H9 (cell line): ENCODE measurements around the gene BMP2K. TPM values are rescaled to one million over a fixed set of nuclear protein-coding genes. Genes with fewer than 3 reads are reported as not detected.

ENCODE experiments used
- DNase-seq: peaks from one replicate; pipeline ENCODE4 v3.0.0-alpha.2; 2017
- H2AFZ ChIP-seq: one replicate; pipeline ENCODE4 v1.6.1; 2013; ENCODE audit warnings: mild to moderate bottlenecking, low read length, control low read depth, moderate library complexity
- H2AK5ac ChIP-seq: 2 replicates; pipeline ENCODE4 v1.6.1; 2013; ENCODE audit warnings: low read length, control low read depth, mixed read lengths; ENCODE audit not compliant: insufficient read length
- H2BK120ac ChIP-seq: one replicate; pipeline ENCODE4 v1.6.1; 2013; ENCODE audit warnings: low read depth, mild to moderate bottlenecking, low read length, control low read depth, inconsistent platforms; ENCODE audit not compliant: poor library complexity, severe bottlenecking
- H2BK12ac ChIP-seq: 2 replicates; pipeline ENCODE4 v1.6.1; 2013; ENCODE audit warnings: low read length, control low read depth, mixed read lengths, low read depth; ENCODE audit not compliant: insufficient read length
- H2BK15ac ChIP-seq: 2 replicates; pipeline ENCODE4 v1.6.1; 2013; ENCODE audit warnings: low read depth, low read length, control low read depth
- H2BK20ac ChIP-seq: one replicate; pipeline ENCODE4 v1.6.1; 2013; ENCODE audit warnings: low read depth, mild to moderate bottlenecking, low read length, control low read depth, inconsistent platforms; ENCODE audit not compliant: poor library complexity, severe bottlenecking
- H2BK5ac ChIP-seq: 2 replicates; pipeline ENCODE4 v1.6.1; 2013; ENCODE audit warnings: low read length, control low read depth, mixed read lengths; ENCODE audit not compliant: insufficient read length
- H3K14ac ChIP-seq: 2 replicates; pipeline ENCODE4 v1.6.1; 2013; ENCODE audit warnings: low read length, control low read depth; ENCODE audit not compliant: insufficient read depth
- H3K18ac ChIP-seq: 2 replicates; pipeline ENCODE4 v1.6.1; 2013; ENCODE audit warnings: low read depth, mild to moderate bottlenecking, mixed read lengths, low read length, control low read depth; ENCODE audit not compliant: insufficient read length
- H3K23ac ChIP-seq: 2 replicates; pipeline ENCODE4 v1.6.1; 2013; ENCODE audit warnings: low read length, control low read depth, mixed read lengths, low read depth; ENCODE audit not compliant: insufficient read length
- H3K23me2 ChIP-seq: 2 replicates; pipeline ENCODE4 v1.6.1; 2013; ENCODE audit warnings: low read depth, mild to moderate bottlenecking, mixed read lengths, low read length, control low read depth; ENCODE audit not compliant: insufficient read length, poor library complexity, severe bottlenecking
- H3K27ac ChIP-seq: 2 replicates; pipeline ENCODE4 v1.5.1; 2013; ENCODE audit warnings: low read length, control low read depth, mixed read lengths, low read depth; ENCODE audit not compliant: insufficient read length
- H3K27me3 ChIP-seq: 2 replicates; pipeline ENCODE4 v1.6.1; 2013; ENCODE audit warnings: low read length, control low read depth, inconsistent platforms; ENCODE audit not compliant: insufficient read depth
- H3K4ac ChIP-seq: 2 replicates; pipeline ENCODE4 v1.6.1; 2013; ENCODE audit warnings: low read depth, mild to moderate bottlenecking, control low read depth, inconsistent platforms, low read length, moderate library complexity
- H3K4me1 ChIP-seq: 2 replicates; pipeline ENCODE4 v1.6.1; 2013; ENCODE audit warnings: low read length, control low read depth, inconsistent platforms; ENCODE audit not compliant: insufficient read depth
- H3K4me2 ChIP-seq: 2 replicates; pipeline ENCODE4 v1.6.1; 2013; ENCODE audit warnings: low read length, control low read depth, mixed read lengths; ENCODE audit not compliant: insufficient read length, insufficient read depth
- H3K56ac ChIP-seq: 2 replicates; pipeline ENCODE4 v1.6.1; 2013; ENCODE audit warnings: low read depth, mild to moderate bottlenecking, mixed read lengths, low read length, control low read depth; ENCODE audit not compliant: insufficient read length
- H3K79me1 ChIP-seq: 2 replicates; pipeline ENCODE4 v1.6.1; 2013; ENCODE audit warnings: low read depth, mild to moderate bottlenecking, moderate library complexity, low read length, control low read depth, inconsistent platforms; ENCODE audit not compliant: insufficient read depth, poor library complexity, severe bottlenecking
- H3K79me2 ChIP-seq: 2 replicates; pipeline ENCODE4 v1.6.1; 2013; ENCODE audit warnings: low read length, control low read depth, inconsistent platforms; ENCODE audit not compliant: insufficient read depth
- H3K9ac ChIP-seq: 2 replicates; pipeline ENCODE4 v1.6.1; 2013; ENCODE audit warnings: low read length, control low read depth, mixed read lengths; ENCODE audit not compliant: insufficient read length; ENCODE audit errors: extremely low read depth
- H3K9me3 ChIP-seq: one replicate; pipeline ENCODE4 v1.6.1; 2013; ENCODE audit warnings: low read depth, low read length, inconsistent platforms; ENCODE audit not compliant: control insufficient read depth
- H3T11ph ChIP-seq: one replicate; pipeline ENCODE4 v1.6.1; 2013; ENCODE audit warnings: mild to moderate bottlenecking, low read length, control low read depth, inconsistent platforms
- H4K20me1 ChIP-seq: one replicate; pipeline ENCODE4 v1.6.1; 2013; ENCODE audit not compliant: control insufficient read depth, insufficient read length, insufficient read depth
- H4K5ac ChIP-seq: 2 replicates; pipeline ENCODE4 v1.6.1; 2013; ENCODE audit warnings: low read depth, mild to moderate bottlenecking, mixed read lengths, low read length, control low read depth; ENCODE audit not compliant: insufficient read length
- H4K8ac ChIP-seq: replicated peaks from 2 replicates; pipeline ENCODE4 v1.6.1; 2013; ENCODE audit warnings: low read length, control low read depth, mixed read lengths, low read depth; ENCODE audit not compliant: insufficient read length
- H4K91ac ChIP-seq: 2 replicates; pipeline ENCODE4 v1.6.1; 2013; ENCODE audit warnings: low read depth, mild to moderate bottlenecking, moderate library complexity, mixed read lengths, low read length, control low read depth; ENCODE audit not compliant: insufficient read length
- H3K27ac Mint-ChIP-seq, 3 experiments: 2 replicates in 2 of 3; 3 replicates in 1 of 3; pipeline ENCODE4 v1.8.0; 2020 to 2021; ENCODE audit warnings: mixed read lengths in 3 of 3, mild to moderate bottlenecking in 1 of 3, moderate library complexity in 1 of 3
- H3K27me3 Mint-ChIP-seq: 2 replicates; pipeline ENCODE4 v1.8.0; 2021; ENCODE audit warnings: low read depth, mild to moderate bottlenecking, moderate library complexity, mixed read lengths
- H3K36me3 Mint-ChIP-seq, 3 experiments: 2 replicates in 2 of 3; 3 replicates in 1 of 3; pipeline ENCODE4 v1.8.0; 2020 to 2021; ENCODE audit warnings: low read depth in 3 of 3, mixed read lengths in 3 of 3; ENCODE audit not compliant: insufficient read depth in 1 of 3
- H3K4me1 Mint-ChIP-seq, 2 experiments: 2 replicates each; pipeline ENCODE4 v1.8.0; 2020; ENCODE audit warnings: mixed read lengths in 2 of 2
- H3K4me3 Mint-ChIP-seq, 2 experiments: 2 replicates in 1 of 2; 3 replicates in 1 of 2; pipeline ENCODE4 v1.8.0; 2020 to 2021; ENCODE audit warnings: mild to moderate bottlenecking in 2 of 2, mixed read lengths in 2 of 2, moderate library complexity in 1 of 2
- H3K9me3 Mint-ChIP-seq, 2 experiments: 2 replicates in 1 of 2; 3 replicates in 1 of 2; pipeline ENCODE4 v1.8.0; 2020; ENCODE audit warnings: mild to moderate bottlenecking in 2 of 2, mixed read lengths in 2 of 2, moderate library complexity in 1 of 2
- WGBS: extraction: QIAGEN DNeasy Blood & Tissue Kit; methylation state at CpG from one replicate; pipeline ENCODE4 v1.1.7; 2013; ENCODE audit warnings: missing lambda C conversion rate, low lambda C conversion rate, mixed read lengths; ENCODE audit not compliant: insufficient read length; ENCODE audit errors: extremely low coverage; 5-methylcytosine and 5-hydroxymethylcytosine counted together
- total RNA-seq: library from RNA; stranded (reverse); gene quantifications from 2 replicates; pipeline ENCODE4 v1.2.1, GENCODE V29; 2021
- TF ChIP-seq, protein P1 (sequence below): fragments of 200-600 bp; sonication (generic); conservative IDR thresholded peaks from 3 replicates; pipeline ENCODE4 v1.8.0; 2021; ENCODE audit warnings: antibody characterized with exemption, mild to moderate bottlenecking

Gene BMP2K
- total RNA-seq, 1 experiment from 2014 or later = 26.4 TPM

DNA sequence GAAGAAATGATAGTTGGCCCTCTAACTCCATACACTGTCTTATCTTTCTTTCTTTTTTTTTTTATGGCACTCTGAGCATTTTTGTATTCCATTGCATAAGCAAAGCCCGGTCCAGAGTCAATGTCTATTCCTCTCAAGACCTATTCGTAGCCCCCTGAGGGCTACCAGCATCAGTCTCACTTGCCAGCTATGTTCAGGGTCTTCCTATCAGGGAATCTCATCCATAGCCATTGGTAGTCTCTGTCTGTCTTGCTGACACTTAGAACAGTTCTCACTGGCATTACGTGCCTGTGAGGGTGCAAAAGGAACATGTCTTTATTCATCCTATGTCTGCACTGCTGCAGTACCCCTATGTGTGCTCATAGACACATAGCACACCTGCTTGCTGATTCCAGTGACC is 51.0 kb downstream of the BMP2K start:
- H3K18ac ChIP-seq = no peak overlapping the region
- H4K5ac ChIP-seq = no peak overlapping the region
- Mint-ChIP-seq H3K4me3 (no peak overlapping the region), H3K36me3 (peaks cover 3 to 27% (median 21%) of the 10 kb centered on the region in 3 experiments; a peak in 6 of 7 replicates), H3K27me3 (no peaks in the 10 kb centered on the region), H3K4me1 (no peaks in the 10 kb centered on the region), H3K27ac (no peak overlapping the region), H3K9me3 (no peaks in the 10 kb centered on the region)
- H2BK120ac ChIP-seq = no peak overlapping the region
- no peaks in the 10 kb centered on the region for H3K79me1 ChIP-seq
- H3K79me2 ChIP-seq = no peaks in the 10 kb centered on the region
- H3K4me2 ChIP-seq = no peak overlapping the region
- H4K91ac ChIP-seq = no peak overlapping the region
- no peak overlapping the region for H3K9ac ChIP-seq
- no peaks in the 10 kb centered on the region for H3K9me3 ChIP-seq
- H2BK20ac ChIP-seq = no peak overlapping the region
- no peak overlapping the region for H3K56ac ChIP-seq
- no peaks in the 10 kb centered on the region for H3K4me1 ChIP-seq
- H2BK12ac ChIP-seq = no peak overlapping the region
- no peak overlapping the region for H2AK5ac ChIP-seq
- no peak overlapping the region for H3K4ac ChIP-seq
- no peak overlapping the region for H4K8ac ChIP-seq
- H3T11ph ChIP-seq = no peak overlapping the region
- H4K20me1 ChIP-seq = no peaks in the 10 kb centered on the region
- no peak overlapping the region for H3K23ac ChIP-seq
- no peak overlapping the region for H2BK5ac ChIP-seq
- WGBS = no CpG with 5 or more reads among the region's 3 CpGs
- TF ChIP-seq, protein P1, sequence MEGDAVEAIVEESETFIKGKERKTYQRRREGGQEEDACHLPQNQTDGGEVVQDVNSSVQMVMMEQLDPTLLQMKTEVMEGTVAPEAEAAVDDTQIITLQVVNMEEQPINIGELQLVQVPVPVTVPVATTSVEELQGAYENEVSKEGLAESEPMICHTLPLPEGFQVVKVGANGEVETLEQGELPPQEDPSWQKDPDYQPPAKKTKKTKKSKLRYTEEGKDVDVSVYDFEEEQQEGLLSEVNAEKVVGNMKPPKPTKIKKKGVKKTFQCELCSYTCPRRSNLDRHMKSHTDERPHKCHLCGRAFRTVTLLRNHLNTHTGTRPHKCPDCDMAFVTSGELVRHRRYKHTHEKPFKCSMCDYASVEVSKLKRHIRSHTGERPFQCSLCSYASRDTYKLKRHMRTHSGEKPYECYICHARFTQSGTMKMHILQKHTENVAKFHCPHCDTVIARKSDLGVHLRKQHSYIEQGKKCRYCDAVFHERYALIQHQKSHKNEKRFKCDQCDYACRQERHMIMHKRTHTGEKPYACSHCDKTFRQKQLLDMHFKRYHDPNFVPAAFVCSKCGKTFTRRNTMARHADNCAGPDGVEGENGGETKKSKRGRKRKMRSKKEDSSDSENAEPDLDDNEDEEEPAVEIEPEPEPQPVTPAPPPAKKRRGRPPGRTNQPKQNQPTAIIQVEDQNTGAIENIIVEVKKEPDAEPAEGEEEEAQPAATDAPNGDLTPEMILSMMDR = no peak
- no peak overlapping the region for H3K14ac ChIP-seq
- no peak for DNase-seq
- H3K23me2 ChIP-seq = no peaks in the 10 kb centered on the region
- H3K27ac ChIP-seq = no peak overlapping the region
- no peak overlapping the region for H2AFZ ChIP-seq
- no peaks in the 10 kb centered on the region for H3K27me3 ChIP-seq
- no peak overlapping the region for H2BK15ac ChIP-seq
